HCEC 1CT (cell line): ENCODE data around the gene ATXN1L.
"Not testable (repeated sequence)": the region's sequence is repeated elsewhere in the genome, so short reads cannot be mapped to it uniquely, and the experiment has no call there.

ENCODE experiments used
- DNase-seq: peaks from one replicate; pipeline ENCODE4 v3.0.0-alpha.2; 2017

The ATXN1L gene

DNA sequence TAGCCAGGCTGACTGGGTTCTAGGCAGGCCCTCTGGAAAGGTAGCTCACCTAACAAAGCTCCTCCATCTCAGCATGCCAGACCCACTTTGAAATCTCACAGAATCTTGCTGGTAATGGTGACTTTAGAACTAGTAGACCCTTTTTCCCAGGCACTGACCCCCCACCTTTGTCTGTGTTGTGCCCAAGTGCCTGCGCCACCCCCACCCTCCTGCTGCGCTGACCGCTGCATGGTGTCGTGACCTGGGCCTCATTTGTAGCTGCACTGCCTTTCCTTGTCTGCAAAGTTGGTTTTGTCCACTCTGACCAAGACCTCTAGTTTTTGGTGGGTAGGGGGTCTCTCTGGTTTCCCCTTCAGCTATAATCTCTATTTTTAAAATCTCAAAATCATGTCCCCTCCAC is 6.8 kb downstream of the ATXN1L start:
- DNase-seq = no peak

GRCh38 chr16:71853413-71853812 is 7.6 kb downstream of the ATXN1L start:
- DNase-seq = no peak

- no peak for DNase-seq
These were observed 8.7 kb downstream of the ATXN1L start for GRCh38 chr16:71854369-71854948.

- no peak for DNase-seq
These were observed 10.3 kb downstream of the ATXN1L start for GRCh38 chr16:71855937-71856662.

GRCh38 chr16:71859762-71860521 is 14.2 kb downstream of the ATXN1L start:
- DNase-seq = no peak

DNA sequence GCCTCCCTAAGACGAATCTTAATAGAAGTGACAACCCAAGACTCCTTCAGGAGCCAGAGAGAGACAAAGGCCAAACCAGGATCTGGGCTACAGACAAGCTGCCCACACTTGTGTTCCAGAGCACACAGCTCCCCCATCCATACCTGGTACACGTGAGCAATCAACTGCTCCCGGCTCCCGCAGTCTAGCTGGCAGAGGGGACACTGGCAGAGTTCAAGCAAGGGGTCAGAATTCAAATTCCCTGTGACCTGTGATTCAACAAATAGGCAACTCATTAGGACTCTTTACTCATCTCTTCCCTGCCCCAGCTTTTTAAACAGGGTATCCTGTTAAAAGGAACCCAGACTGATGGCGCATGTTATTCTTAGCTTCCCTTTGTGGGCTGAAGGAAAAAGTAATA is 18.2 kb downstream of the ATXN1L start:
- DNase-seq = no peak

DNA sequence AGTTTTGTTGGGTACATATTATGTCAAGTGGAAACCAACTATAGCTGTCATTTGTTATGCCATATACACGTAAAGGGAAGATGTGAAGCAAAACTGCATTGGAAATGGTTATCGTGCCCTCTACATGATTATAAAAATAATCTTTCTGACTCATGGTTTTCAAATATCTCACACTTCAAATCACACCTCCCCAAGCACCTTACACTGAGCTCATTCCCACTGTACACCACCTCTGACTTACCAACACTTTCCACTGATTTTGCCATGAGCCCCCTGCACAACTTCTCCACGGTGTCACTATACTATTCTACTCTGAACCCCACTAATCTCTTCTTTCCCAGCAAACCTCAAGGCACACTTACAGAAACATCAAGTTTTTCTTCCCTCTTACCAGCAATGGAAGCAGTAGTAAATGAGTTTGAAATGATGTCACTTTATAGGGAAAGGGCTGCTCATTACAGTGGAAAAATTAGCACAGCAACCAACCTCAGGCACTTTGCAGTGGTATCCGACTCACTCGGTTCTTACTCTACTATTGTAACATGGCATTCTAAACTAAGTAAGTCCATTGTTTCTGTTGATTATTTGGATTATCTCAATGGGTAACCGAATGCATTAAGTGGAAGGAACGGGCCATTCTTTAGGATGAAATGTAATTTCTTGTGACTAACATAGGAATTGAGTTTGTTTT is 19.5 kb downstream of the ATXN1L start:
- no peak for DNase-seq

DNA sequence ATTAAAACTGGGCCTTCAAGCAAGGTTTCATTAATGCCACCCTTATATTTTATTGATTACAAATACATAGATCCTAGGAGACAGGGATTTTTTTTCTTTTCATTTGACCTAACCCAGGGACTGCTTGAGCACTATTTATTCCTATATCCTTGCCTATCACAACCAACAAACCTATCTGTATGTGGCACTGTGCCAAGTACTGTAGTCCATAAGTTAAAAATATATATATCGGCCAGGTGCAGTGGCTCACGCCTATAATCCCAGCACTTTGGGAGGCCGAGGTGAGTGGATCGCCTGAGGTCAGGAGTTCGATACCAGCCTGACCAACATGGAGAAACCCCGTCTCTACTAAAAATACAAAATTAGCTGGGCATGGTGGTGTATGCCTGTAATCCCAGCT is 21.4 kb downstream of the ATXN1L start:
- not testable (repeated sequence) for DNase-seq

DNA sequence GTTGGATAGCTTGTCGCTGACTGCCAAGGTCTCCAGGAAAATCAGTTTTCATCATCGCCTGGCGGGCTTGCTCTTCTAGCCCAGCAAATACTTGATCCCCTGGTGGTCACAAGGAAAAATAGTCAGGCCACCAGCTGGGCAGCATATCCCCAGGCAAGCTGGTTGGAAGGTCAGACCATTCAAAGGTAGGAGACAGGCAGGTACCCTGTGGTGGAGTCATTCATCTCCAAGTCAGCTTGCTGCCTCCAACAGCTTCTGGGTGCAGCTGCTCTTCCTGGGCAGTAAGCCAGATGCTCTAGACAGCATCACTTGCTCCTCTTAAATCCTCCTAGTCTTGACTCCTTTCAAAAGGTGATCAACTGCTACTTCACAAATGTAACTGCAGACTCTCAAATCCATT is 22.2 kb downstream of the ATXN1L start:
- DNase-seq = no peak

- DNase-seq = no peak
These were observed 23.3 kb downstream of the ATXN1L start for GRCh38 chr16:71869089-71869488.

- DNase-seq = no peak
These were observed 25.0 kb downstream of the ATXN1L start for GRCh38 chr16:71870818-71871217.

DNA sequence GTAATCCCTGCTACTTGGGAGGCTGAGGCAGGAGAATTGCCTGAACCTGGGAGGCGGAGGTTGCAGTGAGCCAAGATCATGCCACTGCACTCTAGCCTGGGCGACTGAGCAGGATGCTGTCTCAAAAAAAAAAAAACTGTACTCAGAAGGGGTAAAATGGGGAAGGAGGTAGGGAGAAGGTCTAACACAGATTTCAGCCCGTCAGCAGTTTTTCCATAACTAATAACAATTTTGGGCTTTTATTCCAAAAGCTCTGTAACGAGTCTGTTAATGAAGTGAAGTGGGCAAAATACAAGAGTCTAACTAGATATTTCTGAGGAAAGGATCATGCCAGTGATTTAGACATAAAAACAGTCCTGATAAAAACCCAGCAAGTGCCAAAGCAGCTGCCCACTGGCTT is 27.4 kb downstream of the ATXN1L start:
- DNase-seq = no peak

DNA sequence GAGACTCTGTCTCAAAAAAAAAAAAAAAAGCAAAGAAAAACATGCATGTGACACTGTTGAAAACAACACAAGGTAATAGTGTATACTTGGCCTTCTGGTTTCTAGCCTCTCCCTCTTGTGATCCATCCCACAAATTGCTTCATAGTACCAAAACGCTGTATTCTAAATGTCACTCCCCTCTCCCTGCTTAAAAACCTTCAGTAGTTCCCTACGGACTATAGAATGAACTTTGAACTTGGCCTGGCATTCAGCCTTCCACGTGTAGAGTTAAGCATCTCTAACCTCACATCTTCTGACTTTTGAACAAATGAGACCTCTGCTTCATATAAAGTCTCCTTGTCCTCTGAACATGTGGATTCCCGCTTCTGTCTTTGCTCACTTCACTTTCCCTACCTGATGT is 33.1 kb downstream of the ATXN1L start:
- no peak for DNase-seq

- no peak for DNase-seq
These were observed 34.4 kb downstream of the ATXN1L start for GRCh38 chr16:71880176-71880575.

- peak; percentile 61 for DNase-seq
These were observed 36.9 kb downstream of the ATXN1L start for GRCh38 chr16:71882505-71883167.

- peak; percentile 18 for DNase-seq
These were observed 37.5 kb downstream of the ATXN1L start for GRCh38 chr16:71883168-71883848.

- peak; percentile 56 for DNase-seq
These were observed 38.3 kb downstream of the ATXN1L start, which contains the start of gene ZNF821 for GRCh38 chr16:71883849-71884638. TSS of gene ZNF821 (minus strand) at chr16:71884182. CDS start at chr16:71879946, 4,236 bp downstream.

GRCh38 chr16:71885261-71885650 is 39.5 kb downstream of the ATXN1L start:
- no peak for DNase-seq

- no peak for DNase-seq
These were observed 43.4 kb downstream of the ATXN1L start for GRCh38 chr16:71889147-71889546.

DNA sequence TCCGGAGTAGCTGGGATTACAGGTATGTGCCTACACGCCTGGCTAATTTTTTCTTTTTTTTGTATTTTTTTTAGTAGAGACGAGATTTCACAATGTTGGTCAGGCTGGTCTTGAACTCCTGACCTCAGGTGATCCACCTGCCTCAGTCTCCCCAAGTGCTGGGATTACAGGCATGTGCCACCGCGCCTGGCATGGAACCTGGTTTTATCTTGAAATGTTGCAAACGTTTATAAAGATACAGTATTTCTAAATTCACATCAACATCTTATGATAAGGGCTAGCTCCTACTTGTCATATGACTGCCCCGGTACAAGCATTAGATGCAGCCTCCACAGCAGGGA is 48.1 kb downstream of the ATXN1L start:
- no peak for DNase-seq

GRCh38 chr16:71894229-71894920 is 48.6 kb downstream of the ATXN1L start:
- DNase-seq = peak; percentile 37
